HK-2 (cell line): ENCODE measurements around the gene INPP4B.
"Not testable (repeated sequence)": the region's sequence is repeated elsewhere in the genome, so short reads cannot be mapped to it uniquely, and the experiment has no call there.

ENCODE experiments used
- DNase-seq: peaks from one replicate; pipeline ENCODE4 v3.0.0-alpha.2; 2018; ENCODE audit not compliant: unreplicated experiment

The INPP4B gene

DNA sequence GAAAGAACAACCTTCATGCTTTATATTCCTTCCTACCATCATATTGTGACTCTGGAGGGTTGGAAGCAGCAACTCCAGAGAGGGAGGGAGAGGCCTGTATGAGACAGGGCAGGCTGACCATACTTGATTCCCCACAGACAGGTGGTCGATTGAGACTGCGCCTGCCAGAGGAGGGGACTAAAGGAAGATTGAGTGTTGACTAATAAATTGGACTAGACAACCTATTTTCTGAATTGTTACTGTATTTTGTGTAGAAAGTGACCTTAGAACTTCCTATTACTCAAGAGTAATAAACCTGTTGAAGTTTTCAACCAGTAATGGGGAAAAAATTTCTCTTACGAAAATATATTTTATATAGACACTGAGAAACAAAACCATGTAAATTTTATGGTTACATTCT, 301.5 kb downstream of the INPP4B start:
- DNase-seq = no peak

GRCh38 chr4:142544039-142544438, 302.1 kb downstream of the INPP4B start:
- no peak for DNase-seq

DNA sequence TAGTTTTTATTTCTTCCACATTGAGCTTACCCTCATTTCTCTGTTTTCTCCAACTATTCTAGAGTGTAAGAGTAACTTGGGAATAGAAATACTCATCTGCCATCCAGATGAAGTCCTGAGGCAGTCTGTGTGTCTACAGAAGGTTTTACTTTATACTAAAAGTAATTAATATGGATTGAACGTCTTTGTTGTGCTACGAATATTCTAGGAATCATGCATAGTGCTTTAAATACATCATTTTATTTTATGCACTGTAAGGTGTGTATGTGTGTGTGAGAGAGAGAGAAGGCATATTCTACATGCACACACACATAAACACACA, 305.7 kb downstream of the INPP4B start:
- no peak for DNase-seq

GRCh38 chr4:142539796-142540482, 306.2 kb downstream of the INPP4B start:
- DNase-seq = no peak

DNA sequence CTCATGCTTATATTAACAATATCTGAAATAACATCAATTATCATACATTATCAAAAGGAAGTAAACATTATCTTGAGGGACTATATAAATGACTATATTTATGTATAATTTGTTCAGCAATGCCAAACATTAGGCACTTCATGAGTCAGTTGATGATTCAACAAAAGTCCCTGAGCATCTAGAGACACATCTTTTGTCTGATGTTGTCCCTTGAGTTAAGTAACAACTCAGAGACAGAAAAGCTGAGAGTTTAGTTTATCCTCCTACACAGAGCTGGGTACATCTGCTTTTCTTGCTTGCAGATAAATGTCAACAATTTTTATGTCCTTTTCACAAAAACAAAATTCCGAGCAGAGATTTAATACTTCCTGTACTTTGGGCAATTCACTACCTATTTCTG, 311.1 kb downstream of the INPP4B start:
- DNase-seq = no peak

DNA sequence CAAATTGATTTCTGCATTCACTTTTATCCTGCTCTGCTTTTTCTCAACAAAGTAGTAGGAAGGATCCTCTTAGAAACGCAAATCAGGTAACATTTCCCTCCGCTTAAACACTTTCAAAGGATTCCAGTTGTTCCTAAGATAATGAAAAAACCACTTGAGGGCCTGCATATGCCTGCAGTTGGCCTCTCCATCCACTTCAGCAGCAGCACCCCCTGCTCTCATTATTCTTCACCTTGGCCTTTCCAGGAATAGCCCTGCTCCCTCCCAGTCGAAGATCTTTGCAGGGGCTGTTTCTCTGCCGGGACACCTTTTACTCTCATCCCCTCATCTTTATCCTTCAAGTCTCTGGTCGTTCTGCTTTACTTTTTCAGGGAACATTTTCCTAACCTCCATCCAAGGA, 314.0 kb downstream of the INPP4B start:
- DNase-seq = no peak

DNA sequence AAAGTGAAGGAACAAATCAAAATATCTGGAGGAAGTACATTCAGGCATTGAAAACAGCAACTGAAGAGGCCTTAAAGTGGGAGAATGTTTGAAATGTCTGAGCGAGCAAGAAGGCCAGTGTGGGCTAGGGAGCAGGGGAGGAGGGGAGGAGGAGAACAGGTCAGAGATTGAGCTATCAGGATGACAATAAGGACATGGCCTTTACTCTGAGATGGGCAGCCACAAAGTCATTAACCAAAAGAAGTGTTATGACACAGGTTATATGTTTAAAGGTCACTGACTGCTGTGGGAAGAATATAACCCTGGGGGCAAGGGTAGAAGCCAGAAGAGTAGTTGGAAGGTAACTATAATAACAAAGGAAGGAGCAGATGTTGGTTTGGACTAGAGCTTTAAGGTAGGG, 315.4 kb downstream of the INPP4B start:
- no peak for DNase-seq

GRCh38 chr4:142528433-142528832, 317.7 kb downstream of the INPP4B start:
- DNase-seq = no peak

DNA sequence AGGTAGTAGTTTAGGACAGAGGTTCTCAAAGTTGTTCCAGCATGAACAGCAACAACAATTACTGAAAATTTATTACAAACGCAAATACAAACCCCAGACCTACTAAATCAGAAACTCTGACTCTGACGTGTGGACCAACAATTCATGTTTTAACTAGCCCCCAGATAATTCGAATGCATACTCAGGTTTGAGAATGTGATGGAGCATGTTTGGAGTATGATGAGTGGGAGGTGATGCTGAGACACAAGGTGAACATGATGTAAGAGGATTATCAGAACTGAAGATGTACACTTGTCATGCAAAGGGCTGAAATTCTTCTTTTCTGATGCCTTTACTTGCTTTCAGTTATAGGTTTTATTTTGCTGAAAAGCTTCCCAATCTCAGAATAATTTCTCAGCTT, 323.0 kb downstream of the INPP4B start:
- no peak for DNase-seq

GRCh38 chr4:142519342-142519741, 326.8 kb downstream of the INPP4B start:
- DNase-seq = no peak

GRCh38 chr4:142516686-142517526, 329.2 kb downstream of the INPP4B start:
- DNase-seq = no peak

DNA sequence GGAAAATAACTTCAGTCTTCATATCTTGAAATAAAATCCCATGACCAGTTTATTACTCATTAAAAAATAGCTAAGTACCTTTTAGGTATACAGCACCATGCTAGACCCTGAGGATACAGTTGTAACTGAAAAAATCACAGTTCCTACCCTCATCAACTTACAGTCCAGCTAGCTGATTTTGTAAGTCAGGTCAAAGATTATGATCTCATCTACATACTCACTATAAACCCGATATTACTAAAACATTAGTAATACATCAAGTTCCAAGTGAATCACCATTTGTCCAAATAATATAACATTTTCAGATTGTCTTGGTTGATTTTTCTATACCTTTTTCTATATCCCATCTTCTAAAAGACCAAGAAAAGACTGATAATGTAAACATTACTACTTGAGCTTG, 333.9 kb downstream of the INPP4B start:
- no peak for DNase-seq

DNA sequence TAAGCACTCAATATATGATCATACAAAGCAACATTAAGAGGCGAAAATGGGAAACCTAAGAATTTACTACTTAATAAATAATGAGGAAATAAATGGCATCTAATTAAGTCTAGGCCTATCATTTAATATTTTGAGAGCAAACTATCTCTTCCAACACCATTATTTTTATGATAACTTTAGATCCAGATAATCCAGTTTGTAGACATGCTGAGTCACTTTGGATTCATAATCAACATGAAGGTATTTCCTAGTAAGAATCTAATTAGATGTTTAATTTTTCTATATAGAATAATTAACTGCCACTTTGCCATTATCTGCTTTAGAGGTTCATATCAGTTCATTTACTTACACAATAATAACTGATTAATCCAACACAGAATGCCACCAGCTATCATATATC, 336.2 kb downstream of the INPP4B start:
- no peak for DNase-seq

DNA sequence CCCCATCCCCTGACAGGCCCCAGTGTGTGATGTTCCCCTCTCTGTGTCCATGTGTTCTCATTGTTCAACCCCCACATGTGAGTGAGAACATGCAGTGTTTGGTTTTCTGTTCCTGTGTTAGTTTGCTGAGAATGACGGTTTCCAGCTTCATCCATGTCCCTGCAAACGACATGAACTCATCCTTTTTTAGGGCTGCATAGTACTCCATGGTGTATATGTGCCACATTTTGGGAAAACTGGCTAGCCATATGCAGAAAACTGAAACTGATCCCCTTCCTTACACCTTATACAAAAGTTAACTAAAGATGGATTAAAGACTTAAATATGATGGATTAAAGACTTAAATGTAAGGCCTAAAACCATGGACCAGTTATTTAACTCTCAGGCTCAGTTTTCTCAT, 336.7 kb downstream of the INPP4B start:
- not testable (repeated sequence) for DNase-seq

DNA sequence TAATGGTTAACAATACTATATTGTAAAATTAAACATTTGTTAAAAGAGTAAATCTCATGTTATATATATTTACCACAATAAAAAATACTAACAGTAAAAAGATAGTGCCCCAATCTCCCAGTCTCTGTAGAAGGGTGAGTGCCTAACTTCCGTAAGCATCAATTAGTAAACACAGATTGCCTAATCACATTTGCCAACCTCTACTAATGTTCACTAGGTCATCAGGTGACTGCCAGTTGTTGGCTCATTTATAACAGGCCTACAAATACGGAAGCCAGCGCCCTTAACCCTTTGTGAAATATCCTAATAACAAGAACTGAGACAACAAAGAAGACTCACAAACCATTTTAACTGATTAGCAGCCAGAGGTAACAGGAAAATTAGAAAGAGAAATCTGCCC, 345.1 kb downstream of the INPP4B start:
- no peak for DNase-seq

GRCh38 chr4:142497606-142498005, 348.5 kb downstream of the INPP4B start:
- DNase-seq = no peak

DNA sequence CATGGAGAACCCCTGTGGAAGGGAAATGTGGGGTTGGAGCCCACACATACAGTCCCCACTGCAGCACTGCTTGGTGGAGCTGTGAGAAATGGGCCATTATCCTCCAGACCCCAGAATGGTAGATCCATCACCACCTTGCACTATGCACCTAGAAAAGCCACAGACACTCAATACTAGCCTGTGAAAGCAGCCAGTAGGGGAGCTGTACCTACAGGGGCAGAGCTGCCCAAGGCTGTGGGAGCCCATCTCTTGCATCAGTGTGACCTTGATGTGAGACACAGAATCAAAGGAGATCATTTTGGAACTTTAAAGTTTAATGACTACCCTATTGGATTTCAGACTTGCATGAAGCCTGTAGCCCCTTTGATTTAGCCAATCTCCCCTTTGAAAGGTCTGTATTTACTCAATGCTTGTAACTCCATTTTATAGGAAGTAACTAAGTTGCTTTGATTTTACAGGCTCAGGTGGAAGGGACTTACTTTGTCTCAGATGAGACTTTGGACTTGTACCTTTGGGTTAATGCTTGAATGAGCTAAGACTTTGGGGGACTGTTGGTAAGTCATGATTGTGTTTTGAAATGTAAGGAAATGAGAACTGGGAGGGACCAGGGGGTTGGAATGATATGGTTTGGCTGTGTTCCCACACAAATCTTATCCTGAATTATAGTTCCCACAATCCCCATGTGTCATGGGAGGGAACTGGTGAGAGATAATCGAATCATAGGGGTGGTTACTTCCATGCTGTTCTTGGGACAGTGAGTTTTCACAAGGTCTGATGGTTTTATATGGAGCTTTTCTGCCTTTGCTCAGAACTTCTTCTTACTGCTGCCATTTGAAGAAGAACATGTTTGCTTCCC, 352.6 kb downstream of the INPP4B start:
- DNase-seq = no peak

GRCh38 chr4:142485452-142485851, 360.6 kb downstream of the INPP4B start:
- DNase-seq = no peak

- DNase-seq = no peak
Measured at GRCh38 chr4:142480244-142480643, 365.9 kb downstream of the INPP4B start.

- DNase-seq = no peak
Measured at GRCh38 chr4:142475663-142476062, 370.4 kb downstream of the INPP4B start.

DNA sequence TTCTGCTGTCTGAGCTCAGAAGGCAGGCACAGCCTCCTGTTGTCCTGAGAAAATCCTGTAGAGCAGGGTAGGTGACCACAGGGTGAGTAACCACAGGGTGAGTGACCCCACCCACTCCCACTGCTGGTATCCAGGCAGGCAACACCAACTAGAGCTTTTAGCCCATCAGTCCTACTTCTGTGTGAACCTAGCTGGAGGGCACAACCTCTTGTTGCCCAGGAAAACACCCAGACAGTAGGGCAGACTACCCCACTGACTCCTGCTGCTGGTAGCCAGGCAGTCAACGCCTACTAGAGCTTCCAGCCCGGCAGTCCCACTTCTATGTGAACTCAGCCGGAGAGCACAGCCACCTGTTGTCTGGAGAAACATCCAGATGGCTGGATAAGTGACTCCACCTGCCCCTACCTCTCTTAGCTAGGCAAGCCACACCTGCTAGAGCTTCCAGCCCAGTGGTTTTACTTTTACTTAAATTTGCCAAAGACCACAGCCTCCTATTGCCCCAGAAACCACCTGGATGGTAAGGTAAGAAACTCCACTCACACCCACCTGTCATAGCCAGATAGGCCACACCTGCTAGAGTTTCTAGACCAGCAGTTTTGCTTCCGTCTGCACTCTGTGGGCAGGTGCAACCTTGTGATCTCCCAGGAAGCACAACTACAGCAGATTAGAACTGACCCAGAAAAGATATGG, 371.6 kb downstream of the INPP4B start:
- peak; percentile 13 for DNase-seq

DNA sequence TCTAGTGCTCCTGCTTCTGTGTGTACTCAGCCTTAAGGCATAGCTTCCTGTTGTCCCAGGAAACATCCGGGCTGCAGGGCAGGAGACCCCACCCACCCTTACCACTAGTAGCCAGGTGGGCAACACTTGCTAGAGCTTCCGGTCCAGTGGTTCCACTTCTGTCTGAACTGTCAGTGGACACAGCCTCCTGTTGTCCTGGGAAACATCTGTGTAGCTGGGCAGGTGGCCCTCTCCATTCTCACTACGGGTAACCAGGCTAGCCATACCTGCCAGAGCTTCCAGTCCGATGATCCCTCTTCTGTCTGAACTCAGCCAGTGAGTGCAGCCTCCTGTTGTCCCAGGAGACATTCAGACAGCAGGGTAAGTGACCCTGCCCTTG, 372.2 kb downstream of the INPP4B start:
- DNase-seq = no peak
